HEK293 (cell line): ENCODE results near the gene POR.

Experiments used
- CTCF ChIA-PET: fragments of 350-600 bp; formaldehyde crosslinking; extraction: SDS; loops from one replicate; lab custom pipeline; 2021; ENCODE audit warnings: antibody characterized with exemption; lab: Yijun Ruan, JAX
- POLR2A ChIA-PET: fragments of 300-600 bp; formaldehyde crosslinking; extraction: SDS; loops from one replicate; lab custom pipeline; 2020; ENCODE audit warnings: antibody characterized with exemption, inconsistent platforms; lab: Yijun Ruan, JAX
- H3K27ac ChIP-seq: fragments of 200-500 bp; sonication (Bioruptor generic); 2 replicates; pipeline ENCODE4 v1.5.1; 2014; ENCODE audit warnings: low read depth, low read length, control low read depth, inconsistent platforms; ENCODE audit errors: extremely low read depth
- H3K36me3 ChIP-seq, 2 experiments: fragments of 200-500 bp in 1 of 2; sonication (Bioruptor generic) in 1 of 2; 1 replicate in 1 of 2; 2 replicates in 1 of 2; pipeline ENCODE4 v1.5.1; 2014 to 2017; ENCODE audit warnings: inconsistent platforms in 2 of 2, low read length in 2 of 2; ENCODE audit not compliant: control insufficient read depth in 2 of 2, insufficient read depth in 1 of 2
- H3K4me1 ChIP-seq: fragments of 200-500 bp; sonication (Bioruptor generic); 2 replicates; pipeline ENCODE4 v1.5.1; 2014; ENCODE audit warnings: mild to moderate bottlenecking, low read length, inconsistent platforms; ENCODE audit not compliant: control insufficient read depth, insufficient read depth
- H3K4me3 ChIP-seq: 2 replicates; pipeline ENCODE4 v1.5.1; 2011; ENCODE audit warnings: low read depth, mild to moderate bottlenecking, control low read depth, low read length, moderate library complexity
- H3K9me3 ChIP-seq: fragments of 200-500 bp; sonication (Bioruptor generic); 2 replicates; pipeline ENCODE4 v1.5.1; 2014; ENCODE audit warnings: low read depth, low read length, inconsistent platforms; ENCODE audit not compliant: control insufficient read depth, insufficient read depth
- EGR2 ChIP-seq: fragments of 450-650 bp; formaldehyde crosslinking; IDR thresholded peaks from 2 replicates; pipeline ENCODE4 v1.5.1; 2016; ENCODE audit warnings: low read depth, missing biosample characterization, missing genetic modification characterization
- ELK4 ChIP-seq: IDR thresholded peaks from 2 replicates; pipeline ENCODE4 v1.6.1; 2011; ENCODE audit warnings: mild to moderate bottlenecking, low read depth, low read length, borderline replicate concordance
- FEZF1 ChIP-seq: fragments of 450-650 bp; formaldehyde crosslinking; IDR thresholded peaks from 2 replicates; pipeline ENCODE4 v1.5.1; 2016; ENCODE audit warnings: missing biosample characterization, missing genetic modification characterization
- SCRT1 ChIP-seq: fragments of 450-650 bp; formaldehyde crosslinking; IDR thresholded peaks from 2 replicates; pipeline ENCODE4 v1.5.1; 2016; ENCODE audit warnings: missing biosample characterization, missing genetic modification characterization, borderline replicate concordance
- SCRT2 ChIP-seq: fragments of 450-650 bp; formaldehyde crosslinking; IDR thresholded peaks from 2 replicates; pipeline ENCODE4 v1.5.1; 2016; ENCODE audit warnings: missing biosample characterization, missing genetic modification characterization
- SP2 ChIP-seq: fragments of 450-650 bp; formaldehyde crosslinking; IDR thresholded peaks from 2 replicates; pipeline ENCODE4 v1.5.1; 2016; ENCODE audit warnings: missing biosample characterization, missing genetic modification characterization
- ZNF132 ChIP-seq: fragments of 450-650 bp; formaldehyde crosslinking; IDR thresholded peaks from 2 replicates; pipeline ENCODE4 v1.5.1; 2017; ENCODE audit warnings: missing biosample characterization, missing genetic modification characterization, borderline replicate concordance
- ZNF169 ChIP-seq: fragments of 450-650 bp; formaldehyde crosslinking; IDR thresholded peaks from 2 replicates; pipeline ENCODE4 v1.5.1; 2016; ENCODE audit warnings: missing biosample characterization, missing genetic modification characterization
- ZNF223 ChIP-seq: fragments of 450-650 bp; formaldehyde crosslinking; IDR thresholded peaks from 2 replicates; pipeline ENCODE4 v1.5.1; 2016; ENCODE audit warnings: missing biosample characterization, missing genetic modification characterization
- ZNF248 ChIP-seq: fragments of 450-650 bp; formaldehyde crosslinking; IDR thresholded peaks from 2 replicates; pipeline ENCODE4 v1.5.1; 2017; ENCODE audit warnings: missing biosample characterization, missing genetic modification characterization
- ZNF266 ChIP-seq: fragments of 450-650 bp; formaldehyde crosslinking; IDR thresholded peaks from 2 replicates; pipeline ENCODE4 v1.5.1; 2016; ENCODE audit warnings: missing biosample characterization, missing genetic modification characterization, low read depth
- ZNF292 ChIP-seq: fragments of 450-650 bp; formaldehyde crosslinking; IDR thresholded peaks from 2 replicates; pipeline ENCODE4 v1.5.1; 2016; ENCODE audit warnings: low read depth, missing biosample characterization, missing genetic modification characterization, borderline replicate concordance
- ZNF302 ChIP-seq: fragments of 450-650 bp; formaldehyde crosslinking; IDR thresholded peaks from 2 replicates; pipeline ENCODE4 v1.5.1; 2016; ENCODE audit warnings: missing biosample characterization, missing genetic modification characterization, low read depth
- ZNF558 ChIP-seq: fragments of 450-650 bp; formaldehyde crosslinking; IDR thresholded peaks from 2 replicates; pipeline ENCODE4 v1.5.1; 2016; ENCODE audit warnings: missing biosample characterization, missing genetic modification characterization
- ZNF692 ChIP-seq: fragments of 450-650 bp; formaldehyde crosslinking; IDR thresholded peaks from 2 replicates; pipeline ENCODE4 v1.5.1; 2016; ENCODE audit warnings: missing biosample characterization, missing genetic modification characterization
- ZNF707 ChIP-seq: fragments of 450-650 bp; formaldehyde crosslinking; IDR thresholded peaks from 2 replicates; pipeline ENCODE4 v1.5.1; 2016; ENCODE audit warnings: missing biosample characterization, missing genetic modification characterization
- ZSCAN16 ChIP-seq: fragments of 450-650 bp; formaldehyde crosslinking; IDR thresholded peaks from 2 replicates; pipeline ENCODE4 v1.5.1; 2016; ENCODE audit warnings: missing biosample characterization, missing genetic modification characterization
- TF ChIP-seq, protein P1 (sequence below): fragments of 450-650 bp; formaldehyde crosslinking; IDR thresholded peaks from 2 replicates; pipeline ENCODE4 v1.5.0; 2017; ENCODE audit warnings: missing biosample characterization, missing genetic modification characterization, borderline replicate concordance
- TF ChIP-seq, protein P2 (sequence below): fragments of 450-650 bp; formaldehyde crosslinking; IDR thresholded peaks from 2 replicates; pipeline ENCODE4 v1.5.1; 2016; ENCODE audit warnings: missing biosample characterization, missing genetic modification characterization

POR gene

DNA sequence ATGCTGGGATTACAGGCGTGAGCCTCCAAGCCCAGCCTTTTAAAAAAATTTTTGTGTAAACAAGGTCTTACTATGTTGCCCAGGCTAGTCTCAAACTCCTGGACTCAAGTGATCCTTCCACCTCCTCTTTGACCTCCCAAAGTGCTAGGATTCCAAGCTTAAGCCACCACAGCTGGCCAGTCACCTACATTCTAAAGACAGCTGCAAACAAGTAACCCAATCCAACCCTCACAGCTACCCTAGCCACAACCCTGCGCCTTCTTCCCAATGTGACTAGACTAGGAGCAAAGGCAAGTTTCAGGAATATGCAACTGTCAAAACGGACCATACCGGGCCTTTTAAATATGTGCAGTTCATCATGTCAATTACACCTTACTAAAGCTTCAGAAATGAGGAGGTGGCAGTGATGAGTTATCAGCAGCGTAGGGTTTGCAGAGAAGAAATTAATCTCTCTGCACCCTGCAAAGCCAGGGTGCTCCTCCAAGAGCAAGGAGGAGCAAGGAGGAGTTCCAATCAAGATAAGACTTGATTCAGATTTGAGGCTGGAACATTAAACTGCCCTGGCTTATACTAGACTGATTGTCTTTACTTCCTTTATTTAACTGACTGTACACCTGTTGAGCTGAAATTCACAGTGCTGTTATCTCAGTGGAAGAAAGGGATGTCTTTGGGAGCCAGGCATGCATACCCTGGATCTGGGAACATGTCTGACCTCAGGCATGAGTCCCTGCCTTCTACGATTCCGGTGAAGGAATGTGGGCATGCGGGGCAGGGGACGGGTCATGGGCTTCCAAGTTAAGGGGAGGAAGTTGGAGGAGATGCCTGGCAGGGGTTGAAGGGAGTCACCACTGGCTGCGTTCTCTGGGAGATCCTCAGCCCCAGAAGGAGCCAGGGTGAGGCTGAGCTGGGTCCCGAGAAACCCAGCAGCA lies 95.0 kb downstream of the POR start:
- TF ChIP-seq SCRT1 (tag by site-specific recombination) (0 out of 2 replicates have a peak, but pooled peaks have one; percentile 11), SCRT2 (peak; percentile 60), FEZF1 (tag by site-specific recombination) (no peak)

DNA sequence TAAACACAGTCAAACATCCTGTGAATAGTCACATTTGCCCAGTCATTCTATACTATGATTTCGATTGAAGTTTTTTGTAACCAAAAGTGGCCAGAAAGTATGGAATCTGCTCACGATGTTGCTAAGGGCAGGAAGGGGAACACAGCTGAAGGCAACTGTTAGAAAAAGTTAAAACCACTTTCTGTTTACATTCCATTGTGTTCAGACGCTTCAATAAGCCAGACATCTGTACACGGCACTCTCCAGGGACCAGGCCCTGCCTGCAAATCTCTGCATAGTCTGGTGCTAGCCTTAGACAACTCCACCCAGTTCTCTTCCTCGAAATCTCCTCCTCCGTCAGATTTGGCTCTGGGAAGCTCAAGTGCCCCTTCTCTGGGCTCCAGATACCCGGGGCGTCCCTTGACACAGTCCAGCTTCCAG lies 96.5 kb downstream of the POR start:
- Histone ChIP-seq H3K9me3 (no peaks in the 10 kb centered on the region), H3K27ac (no peak overlapping the region), H3K4me1 (no peaks in the 10 kb centered on the region), H3K4me3 (no peak overlapping the region), H3K36me3 (peaks cover 3 to 5% of the 10 kb centered on the region in 2 experiments; a peak in 2 of 3 replicates)
- CTCF ChIA-PET: interaction anchor here (0.7 to 3.9 kb wide), 3 partner anchors 9 to 145 kb away, joined by 3 to 23 read pairs (median 4); no protein-coding TSS in a partner anchor
- TF ChIP-seq ELK4: no peak
- TF ChIP-seq ZNF266: no peak
- no peak for TF ChIP-seq SP2 (tag by site-specific recombination)
- no peak for TF ChIP-seq ZNF132 (tag by site-specific recombination)
- no peak for TF ChIP-seq ZSCAN16 (tag by site-specific recombination)
- TF ChIP-seq ZNF248: no peak
- no peak for TF ChIP-seq ZNF223 (tag by site-specific recombination)
- no peak for TF ChIP-seq ZNF292 (tag by site-specific recombination)
- no peak for TF ChIP-seq ZNF302 (tag by site-specific recombination)
- no peak for TF ChIP-seq ZNF707 (tag by site-specific recombination)
- TF ChIP-seq ZNF558: no peak
- TF ChIP-seq, protein P1, sequence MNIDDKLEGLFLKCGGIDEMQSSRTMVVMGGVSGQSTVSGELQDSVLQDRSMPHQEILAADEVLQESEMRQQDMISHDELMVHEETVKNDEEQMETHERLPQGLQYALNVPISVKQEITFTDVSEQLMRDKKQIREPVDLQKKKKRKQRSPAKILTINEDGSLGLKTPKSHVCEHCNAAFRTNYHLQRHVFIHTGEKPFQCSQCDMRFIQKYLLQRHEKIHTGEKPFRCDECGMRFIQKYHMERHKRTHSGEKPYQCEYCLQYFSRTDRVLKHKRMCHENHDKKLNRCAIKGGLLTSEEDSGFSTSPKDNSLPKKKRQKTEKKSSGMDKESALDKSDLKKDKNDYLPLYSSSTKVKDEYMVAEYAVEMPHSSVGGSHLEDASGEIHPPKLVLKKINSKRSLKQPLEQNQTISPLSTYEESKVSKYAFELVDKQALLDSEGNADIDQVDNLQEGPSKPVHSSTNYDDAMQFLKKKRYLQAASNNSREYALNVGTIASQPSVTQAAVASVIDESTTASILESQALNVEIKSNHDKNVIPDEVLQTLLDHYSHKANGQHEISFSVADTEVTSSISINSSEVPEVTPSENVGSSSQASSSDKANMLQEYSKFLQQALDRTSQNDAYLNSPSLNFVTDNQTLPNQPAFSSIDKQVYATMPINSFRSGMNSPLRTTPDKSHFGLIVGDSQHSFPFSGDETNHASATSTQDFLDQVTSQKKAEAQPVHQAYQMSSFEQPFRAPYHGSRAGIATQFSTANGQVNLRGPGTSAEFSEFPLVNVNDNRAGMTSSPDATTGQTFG: no peak
- no peak for TF ChIP-seq ZNF169 (tag by site-specific recombination)
- TF ChIP-seq ZNF692: no peak
- TF ChIP-seq SCRT2: no peak
- TF ChIP-seq EGR2: no peak
- TF ChIP-seq, protein P2, sequence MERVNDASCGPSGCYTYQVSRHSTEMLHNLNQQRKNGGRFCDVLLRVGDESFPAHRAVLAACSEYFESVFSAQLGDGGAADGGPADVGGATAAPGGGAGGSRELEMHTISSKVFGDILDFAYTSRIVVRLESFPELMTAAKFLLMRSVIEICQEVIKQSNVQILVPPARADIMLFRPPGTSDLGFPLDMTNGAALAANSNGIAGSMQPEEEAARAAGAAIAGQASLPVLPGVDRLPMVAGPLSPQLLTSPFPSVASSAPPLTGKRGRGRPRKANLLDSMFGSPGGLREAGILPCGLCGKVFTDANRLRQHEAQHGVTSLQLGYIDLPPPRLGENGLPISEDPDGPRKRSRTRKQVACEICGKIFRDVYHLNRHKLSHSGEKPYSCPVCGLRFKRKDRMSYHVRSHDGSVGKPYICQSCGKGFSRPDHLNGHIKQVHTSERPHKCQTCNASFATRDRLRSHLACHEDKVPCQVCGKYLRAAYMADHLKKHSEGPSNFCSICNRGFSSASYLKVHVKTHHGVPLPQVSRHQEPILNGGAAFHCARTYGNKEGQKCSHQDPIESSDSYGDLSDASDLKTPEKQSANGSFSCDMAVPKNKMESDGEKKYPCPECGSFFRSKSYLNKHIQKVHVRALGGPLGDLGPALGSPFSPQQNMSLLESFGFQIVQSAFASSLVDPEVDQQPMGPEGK: no peak
- POLR2A ChIA-PET: no interaction called here

More for the DNA sequence above, 95.0 kb downstream of the POR start:
- ChIA-PET CTCF (interaction anchor here (1.0 to 3.9 kb wide), 2 partner anchors 11 to 143 kb away, joined by 3 to 23 read pairs; no protein-coding TSS in a partner anchor), POLR2A (interaction anchor here (0.9 kb wide), 1 partner anchor 95 kb away, joined by 3 read pairs; the partner anchor contains the start of gene POR)
- Histone ChIP-seq H3K9me3 (no peaks in the 10 kb centered on the region), H3K4me3 (no peak overlapping the region), H3K36me3 (peaks cover 0 to 8% of the 10 kb centered on the region in 2 experiments; a peak in 2 of 3 replicates), H3K27ac (no peak overlapping the region), H3K4me1 (no peaks in the 10 kb centered on the region)
